HG03342 (cell line): ENCODE results near the gene EIF5AL1.
"Not testable (repeated sequence)": the region's sequence is repeated elsewhere in the genome, so short reads cannot be mapped to it uniquely, and the experiment has no call there.

ENCODE experiments used
- ATAC-seq: cut with Tn5 transposase; IDR thresholded peaks from one replicate; pipeline ENCODE4 v1.9.1; 2021; ENCODE audit warnings: mild to moderate bottlenecking, moderate library complexity; ENCODE audit not compliant: unreplicated experiment

EIF5AL1 gene

DNA sequence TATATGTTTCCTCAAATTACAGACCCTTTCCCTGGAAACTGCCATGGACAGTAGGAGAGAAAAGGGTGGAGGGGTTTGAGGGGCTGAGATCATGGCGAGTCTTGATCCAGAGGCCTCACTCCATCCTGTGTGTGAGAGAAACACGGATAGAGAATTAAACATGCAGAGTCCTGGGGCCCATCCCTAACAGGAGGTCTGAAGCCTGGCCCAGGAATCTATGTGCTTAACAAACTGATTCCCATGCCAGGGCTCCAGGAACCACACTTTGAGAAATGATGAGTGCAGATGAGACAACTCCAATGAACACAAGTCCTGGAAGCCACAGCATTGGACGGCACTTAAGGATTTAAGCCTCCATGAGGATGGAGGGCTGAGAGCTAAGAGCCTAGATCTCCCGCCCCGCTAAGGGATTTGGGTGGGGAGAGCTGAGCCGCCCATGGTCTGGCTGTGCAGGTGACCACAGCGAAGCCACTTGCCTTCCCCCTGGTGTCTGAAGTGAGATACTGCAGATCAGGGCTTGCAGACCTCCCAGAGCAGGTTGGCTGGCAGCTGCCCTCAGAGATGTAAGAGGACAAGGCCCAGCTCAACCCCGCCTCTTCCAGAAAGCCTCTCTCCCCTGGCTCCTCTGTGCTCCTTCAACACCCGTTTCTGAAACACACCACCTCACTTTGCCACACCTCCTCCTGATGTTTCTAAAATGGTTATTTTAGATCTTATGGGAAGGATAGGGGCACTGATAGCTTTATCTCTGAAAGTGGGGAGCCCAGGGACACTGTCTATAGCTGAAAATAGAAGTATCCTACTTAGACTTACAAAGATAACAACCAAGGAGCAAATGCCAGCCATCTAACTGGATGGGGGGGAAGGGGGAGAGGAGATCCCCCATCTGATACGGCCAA lies 24.8 kb upstream of the EIF5AL1 start:
- ATAC-seq = peak; percentile 72

DNA sequence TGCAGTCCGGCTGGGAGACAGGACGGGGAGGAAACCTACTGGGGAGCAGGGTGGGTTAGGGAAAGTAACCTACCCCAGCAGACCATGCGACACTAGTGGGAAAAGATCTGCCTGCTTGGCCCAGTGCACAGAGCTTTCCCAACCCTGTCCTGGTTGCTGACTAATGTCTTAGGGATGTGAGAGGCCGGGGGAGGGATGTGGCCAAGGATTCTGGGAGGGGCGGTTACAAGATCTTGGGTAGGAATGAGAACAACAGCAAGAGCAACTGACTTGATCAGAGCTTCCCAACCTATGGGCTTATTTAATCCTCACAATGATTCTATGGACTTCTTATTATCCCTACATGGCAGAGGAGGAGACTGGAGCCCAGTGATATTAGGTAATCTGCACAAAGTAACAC lies 24.0 kb upstream of the EIF5AL1 start:
- no peak for ATAC-seq

DNA sequence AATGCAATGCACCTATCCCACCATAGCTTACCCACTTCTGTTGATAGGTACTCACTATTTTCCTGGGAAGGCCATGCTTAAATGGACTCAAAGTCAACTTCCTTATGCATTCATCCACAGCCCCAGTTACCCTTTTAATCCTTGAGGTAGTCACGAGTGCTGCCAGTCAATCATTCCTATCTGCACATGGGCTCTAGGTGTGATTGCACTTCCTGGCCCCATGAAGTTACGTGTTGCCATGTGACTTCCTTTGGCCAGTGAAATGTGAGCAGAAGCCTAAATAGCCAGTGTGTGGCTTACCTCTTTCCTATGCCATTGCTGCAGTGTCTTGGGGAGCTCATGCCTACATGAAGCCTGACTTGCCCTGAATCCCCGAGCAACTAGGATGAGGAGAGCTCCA lies 23.5 kb upstream of the EIF5AL1 start:
- no peak for ATAC-seq

DNA sequence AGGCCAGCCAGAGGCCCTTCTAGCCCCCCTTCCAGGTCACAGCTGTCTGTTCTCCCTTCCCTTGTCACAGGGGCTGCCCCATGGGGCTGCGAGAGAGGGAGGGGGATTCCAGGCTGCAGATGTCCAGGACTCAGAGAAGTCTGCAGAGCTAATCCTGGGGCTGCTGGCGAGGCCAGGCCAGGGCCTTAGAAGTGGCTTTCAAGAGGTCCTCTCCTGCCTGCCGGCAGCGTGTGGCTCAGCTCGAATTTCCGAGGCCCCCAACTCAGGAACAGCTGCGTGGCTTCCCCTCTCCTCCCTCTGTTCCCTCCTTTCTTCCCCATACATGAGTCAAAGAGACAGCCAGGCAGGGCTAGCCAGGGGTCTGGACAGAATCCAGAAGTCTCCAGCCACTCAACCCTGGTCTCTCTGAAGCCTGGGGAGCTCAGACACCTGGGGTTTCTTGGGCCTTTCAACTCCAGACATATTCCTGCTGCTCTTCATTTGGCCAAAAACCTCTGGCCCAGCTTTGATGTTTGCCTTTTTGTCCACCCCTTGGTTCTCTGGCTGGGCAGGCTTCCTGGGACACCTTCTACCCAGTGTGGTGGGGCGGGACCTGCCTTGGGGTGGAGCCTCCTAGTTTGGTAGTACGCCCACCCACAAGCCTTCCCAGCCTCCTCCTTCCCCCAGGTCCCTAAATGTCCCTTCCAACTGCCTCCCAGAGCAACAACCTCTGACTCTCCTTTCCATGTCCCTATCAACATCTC lies 21.8 kb upstream of the EIF5AL1 start:
- no peak for ATAC-seq

DNA sequence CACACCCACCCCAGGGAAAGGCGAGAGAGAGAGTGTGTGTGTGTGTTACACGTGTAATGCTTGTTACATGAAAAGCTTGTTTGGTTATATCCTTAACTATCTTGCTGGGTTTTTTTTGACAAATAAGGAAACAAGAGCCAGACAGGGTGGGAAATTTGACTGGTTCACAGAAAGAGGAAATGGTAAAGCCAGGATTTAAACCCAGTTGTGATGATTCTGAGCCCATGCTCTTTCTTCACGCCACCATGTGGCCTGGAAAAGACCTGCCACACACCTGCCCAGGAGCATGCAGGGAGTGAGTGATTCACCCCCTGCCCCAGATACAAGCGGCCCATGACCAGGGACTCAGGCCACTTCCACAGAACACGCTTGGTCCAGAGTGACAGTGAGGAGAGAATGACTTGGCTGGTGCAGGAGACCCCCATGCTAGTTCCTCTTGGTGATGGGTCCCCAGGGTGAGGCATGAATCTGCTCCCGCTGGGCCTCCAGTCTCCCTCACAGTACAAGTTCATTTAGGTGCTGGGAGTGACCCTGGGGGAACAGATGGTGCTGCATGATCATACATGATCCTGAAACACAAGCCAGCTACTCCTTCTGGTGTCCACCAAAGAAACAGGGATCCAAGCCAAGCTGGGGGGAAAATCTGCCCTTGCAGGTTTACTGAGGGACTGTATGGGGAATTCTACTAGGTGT lies 21.0 kb upstream of the EIF5AL1 start:
- ATAC-seq = no peak

DNA sequence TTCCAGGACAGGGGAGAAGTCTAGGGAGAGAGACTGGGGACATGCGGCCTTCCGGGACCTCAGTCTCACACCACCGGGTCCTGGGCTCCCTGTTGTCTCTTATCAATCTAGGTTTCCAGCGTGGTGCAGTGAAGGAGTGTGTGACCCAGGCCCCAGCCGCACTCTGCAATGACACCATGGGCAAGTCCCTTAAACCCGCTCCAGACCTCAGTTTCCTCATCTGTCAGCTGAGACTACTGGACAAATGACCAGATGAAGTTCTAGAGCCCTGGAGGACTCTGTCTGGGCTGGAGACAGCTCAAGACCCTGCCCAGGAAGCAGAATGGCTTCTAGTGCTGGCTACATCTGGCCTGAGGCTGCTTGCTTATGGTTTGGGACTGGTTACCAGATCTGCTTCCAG lies 20.1 kb upstream of the EIF5AL1 start:
- no peak for ATAC-seq

DNA sequence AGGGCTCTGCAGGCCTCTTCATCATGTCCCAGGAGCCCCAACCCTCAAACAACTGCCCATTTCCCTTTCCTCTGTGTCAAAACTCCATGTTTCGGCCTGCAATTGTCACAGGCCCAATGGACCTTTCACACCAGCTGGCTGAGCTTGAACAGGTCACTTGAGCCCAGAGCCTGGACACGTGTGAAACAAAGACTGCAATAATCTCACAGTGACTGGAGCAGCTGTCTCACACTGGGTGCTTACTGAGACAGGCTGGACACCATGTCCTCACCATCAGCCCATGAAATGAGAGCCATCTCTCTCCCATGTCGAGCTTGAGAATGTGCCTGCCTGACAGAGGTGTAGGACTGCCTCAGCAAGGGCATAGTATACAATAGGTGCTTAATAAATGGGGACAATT lies 19.5 kb upstream of the EIF5AL1 start:
- no peak for ATAC-seq

DNA sequence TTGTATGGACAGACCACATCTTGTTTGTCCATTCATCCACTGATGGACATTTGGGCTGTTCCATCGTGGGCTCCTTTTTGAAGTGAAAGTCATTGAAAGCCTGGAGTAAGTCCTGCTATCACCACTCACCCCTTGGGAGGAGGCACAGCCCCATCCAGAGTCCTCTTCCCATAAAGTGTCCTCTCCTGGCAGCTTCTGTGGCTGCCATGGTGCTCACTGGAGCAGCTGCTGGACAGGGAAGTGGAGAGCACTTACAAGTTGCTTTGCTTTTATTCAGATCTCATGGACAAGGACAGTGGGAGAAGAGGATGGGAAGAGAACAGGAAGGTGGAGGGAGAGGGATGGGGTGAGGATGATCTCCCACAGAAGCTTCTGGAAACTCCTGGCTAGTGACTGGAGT lies 18.5 kb upstream of the EIF5AL1 start:
- ATAC-seq = no peak

DNA sequence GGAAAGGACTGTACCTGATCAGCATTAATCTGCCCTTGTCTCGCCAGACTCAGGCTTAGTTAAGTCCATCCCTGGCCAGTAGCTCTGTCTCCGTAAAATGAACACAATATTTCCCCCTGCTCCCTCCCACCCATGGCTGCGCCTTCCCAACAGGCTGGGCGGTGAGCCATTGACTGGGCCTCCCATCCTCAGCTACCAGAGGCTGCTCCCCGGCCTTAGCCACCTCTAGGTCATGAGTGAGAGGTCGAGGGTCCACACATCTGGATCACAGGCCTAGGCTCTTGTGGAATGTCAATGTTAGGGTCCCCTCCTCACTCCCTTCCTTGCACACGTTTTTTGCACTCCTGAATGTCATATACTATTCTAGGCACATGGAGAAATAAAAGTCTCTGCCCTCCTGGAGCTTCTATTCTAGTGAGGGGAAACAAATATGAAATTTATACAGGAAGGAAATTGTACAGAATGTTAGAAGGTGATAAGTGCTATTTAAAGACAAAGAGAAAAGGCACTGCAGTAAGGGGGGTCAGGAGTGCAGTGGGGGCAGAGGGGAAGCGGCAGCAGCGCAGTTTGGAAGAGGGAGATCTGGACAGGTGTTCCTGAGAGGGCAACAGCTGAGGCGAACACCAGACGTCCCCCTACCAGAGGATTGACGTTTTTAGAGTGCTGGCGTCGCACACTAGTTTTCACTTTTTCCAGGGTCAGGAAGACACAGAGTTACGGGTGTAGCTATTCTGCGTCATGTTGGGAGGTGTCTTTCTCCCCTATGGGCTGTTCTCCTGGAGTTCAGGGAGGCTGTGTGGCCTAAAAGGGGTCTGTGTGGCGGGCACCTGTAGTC lies 17.2 kb upstream of the EIF5AL1 start:
- ATAC-seq = no peak

DNA sequence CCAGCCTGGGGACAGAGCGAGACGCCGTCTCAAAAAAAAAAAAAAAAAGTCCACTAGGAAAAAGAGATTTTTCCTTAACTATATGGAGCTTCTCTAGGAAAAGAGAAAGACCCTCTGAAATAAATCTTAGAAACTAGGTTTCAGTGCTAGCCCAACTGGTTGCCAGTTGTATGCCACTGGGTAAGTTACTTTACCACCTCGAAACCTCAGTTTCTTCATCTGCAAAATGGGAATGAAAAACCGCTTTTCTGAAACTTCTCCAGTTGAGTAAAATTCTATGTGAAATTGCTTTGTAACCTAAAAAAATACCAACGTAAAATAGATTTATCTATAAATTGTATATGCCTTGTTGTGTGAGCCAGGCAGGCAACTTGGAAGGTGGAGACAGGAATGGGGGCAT lies 16.5 kb upstream of the EIF5AL1 start:
- ATAC-seq = no peak

DNA sequence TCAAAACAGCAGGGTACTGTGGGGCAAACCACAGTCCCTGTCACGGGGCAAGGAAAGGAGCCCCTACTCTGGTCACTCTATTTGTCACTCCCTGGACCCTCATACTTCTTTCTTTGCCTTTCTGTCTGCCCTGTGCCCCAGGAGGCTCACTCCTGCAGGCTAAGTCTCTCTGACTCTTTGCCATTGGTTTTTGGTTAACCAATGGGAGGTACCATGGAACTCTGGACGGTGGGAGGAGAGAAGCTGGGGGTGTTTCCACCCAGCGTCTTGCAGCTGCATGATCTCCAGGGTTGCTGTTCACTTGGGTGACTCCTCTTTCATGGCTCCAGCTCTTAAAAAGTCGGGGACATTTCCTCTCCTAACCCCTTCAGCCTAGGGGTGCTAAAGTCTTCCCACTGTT lies 15.4 kb upstream of the EIF5AL1 start:
- ATAC-seq = no peak

DNA sequence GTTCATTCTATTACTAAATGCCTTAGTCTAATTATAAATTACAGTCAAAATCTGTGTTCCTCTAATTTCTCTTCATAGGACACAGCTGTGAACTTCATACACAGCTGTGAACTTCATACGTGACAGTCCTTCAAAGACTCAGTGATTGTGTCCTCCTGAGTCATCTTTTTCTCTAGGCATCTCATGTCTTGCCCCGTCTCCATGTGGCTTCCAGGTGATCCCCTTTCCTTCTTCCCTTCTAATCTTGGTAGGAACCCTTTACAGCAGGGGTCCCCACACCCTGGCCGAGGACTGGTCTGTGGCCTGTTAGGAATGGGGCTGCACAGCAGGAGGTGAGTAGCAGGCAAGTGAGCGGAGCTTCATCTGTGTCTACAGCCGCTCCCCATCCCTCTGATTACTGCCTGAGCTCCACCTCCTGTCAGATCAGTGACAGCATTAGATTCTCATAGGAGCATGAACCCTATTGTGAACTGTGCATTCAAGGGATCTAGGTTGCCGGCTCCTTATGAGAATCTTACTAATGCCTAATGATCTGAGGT lies 14.0 kb upstream of the EIF5AL1 start:
- ATAC-seq = no peak

DNA sequence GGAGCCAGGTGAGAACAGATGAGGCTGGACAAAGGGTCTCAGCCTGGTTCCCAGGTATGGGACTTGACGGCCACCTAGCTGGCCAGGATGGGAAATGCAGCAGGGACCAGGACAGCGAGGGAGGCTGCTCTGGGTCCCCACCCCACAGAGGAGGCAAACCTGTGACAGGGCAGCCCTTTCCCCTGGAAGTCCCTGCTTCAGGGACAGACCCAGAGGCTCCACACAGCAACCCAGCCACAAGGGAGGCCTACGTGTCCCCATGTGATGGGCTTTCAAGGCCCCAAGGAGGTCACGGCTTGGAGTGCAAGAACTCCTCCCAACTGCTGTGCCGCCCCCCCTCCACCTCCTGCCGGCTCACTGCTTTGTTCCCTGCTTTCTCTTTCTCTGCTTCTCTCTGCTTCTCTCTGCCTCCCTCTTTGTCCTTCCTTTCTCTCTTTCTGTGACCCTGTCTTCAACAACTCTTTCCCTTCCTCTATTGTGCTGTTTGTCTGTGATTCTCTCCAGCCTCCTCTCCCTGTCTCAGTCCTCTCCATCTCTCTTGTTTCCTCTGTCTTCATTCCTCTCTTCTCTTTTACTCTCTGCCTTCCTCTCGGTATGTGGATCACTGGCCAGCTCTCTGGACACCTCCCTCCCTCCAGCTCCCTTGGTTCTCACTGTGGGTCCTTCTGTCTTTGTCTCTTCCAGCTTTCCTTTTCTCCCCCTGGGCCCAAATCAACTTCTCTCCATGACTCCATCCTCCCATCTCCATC lies 9.6 kb upstream of the EIF5AL1 start:
- no peak for ATAC-seq

DNA sequence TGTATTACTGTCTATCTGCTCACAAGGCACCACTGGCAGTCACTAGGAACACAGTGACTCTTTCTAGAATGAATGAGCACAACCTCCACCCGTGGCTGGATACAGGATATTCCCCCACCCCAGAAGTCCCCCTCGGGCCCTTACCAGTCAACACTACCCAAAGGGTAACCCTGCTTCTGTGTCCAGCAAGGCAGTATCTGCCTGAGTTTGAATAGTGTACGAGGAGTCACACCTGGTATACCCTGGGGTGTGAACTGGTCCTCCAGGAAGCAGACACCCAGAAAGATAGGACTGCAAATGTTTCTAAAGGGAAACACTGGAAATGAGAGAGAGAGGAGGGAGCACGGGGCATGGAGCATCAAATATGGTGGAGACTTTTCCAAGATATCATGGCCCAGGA lies 8.5 kb upstream of the EIF5AL1 start:
- ATAC-seq = not testable (repeated sequence)

DNA sequence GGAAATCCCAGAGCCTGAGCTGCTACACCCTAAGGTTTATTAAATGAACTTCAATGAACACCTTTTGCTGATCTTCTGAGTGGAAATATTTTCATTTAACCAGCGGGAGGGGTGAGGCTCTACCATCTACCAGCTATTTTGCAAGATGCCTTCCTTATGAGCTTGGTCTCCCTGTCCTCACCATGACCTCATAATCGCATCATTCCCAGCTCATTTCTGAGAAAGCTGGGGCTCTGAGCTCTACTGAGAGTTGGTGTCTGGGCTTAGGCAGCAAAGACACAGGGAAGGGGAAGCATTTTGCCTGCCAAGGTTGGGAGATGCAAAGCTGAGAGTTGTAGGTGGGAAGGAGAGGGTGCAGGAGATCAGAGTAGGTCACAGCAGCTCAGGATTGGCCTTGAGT lies 7.8 kb upstream of the EIF5AL1 start:
- ATAC-seq = not testable (repeated sequence)

DNA sequence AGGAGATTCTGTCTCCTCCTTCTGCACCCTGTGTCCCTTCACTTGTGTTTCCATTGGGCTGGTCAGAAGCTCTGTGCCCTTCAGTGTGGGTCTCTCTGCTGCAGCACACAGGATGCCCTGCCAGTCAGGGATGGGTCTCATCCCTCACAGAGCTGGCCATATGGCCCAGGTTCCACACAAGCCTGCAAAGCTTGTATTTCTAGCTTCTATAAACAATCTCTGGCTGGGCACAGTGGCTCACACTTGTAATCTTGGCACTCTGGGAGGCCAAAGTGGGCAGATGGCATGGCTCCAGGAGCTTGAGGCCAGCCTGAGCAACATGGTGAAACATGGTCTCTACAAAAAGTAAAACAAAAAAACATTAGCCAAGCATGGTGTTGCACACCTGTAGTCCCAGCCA lies 7.0 kb upstream of the EIF5AL1 start:
- not testable (repeated sequence) for ATAC-seq

DNA sequence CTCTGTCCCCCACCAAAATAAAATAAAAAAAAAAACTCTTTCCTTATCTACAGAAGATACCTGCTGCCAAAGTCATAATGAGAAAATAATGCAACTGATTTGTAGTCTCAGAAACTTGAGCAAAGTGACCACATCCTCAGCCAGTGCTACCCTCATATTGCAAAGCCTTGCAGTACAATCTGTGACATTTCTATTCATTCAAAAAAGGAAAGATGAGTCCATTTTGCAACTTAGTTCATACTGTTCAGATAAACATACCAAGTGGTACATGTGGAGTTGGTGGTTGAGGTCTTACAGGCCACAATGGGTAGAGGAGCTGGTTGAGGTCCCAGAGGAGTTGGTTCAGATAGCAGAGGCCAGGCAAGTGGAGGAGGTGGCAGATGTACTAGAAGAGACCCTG lies 6.5 kb upstream of the EIF5AL1 start:
- no peak for ATAC-seq

DNA sequence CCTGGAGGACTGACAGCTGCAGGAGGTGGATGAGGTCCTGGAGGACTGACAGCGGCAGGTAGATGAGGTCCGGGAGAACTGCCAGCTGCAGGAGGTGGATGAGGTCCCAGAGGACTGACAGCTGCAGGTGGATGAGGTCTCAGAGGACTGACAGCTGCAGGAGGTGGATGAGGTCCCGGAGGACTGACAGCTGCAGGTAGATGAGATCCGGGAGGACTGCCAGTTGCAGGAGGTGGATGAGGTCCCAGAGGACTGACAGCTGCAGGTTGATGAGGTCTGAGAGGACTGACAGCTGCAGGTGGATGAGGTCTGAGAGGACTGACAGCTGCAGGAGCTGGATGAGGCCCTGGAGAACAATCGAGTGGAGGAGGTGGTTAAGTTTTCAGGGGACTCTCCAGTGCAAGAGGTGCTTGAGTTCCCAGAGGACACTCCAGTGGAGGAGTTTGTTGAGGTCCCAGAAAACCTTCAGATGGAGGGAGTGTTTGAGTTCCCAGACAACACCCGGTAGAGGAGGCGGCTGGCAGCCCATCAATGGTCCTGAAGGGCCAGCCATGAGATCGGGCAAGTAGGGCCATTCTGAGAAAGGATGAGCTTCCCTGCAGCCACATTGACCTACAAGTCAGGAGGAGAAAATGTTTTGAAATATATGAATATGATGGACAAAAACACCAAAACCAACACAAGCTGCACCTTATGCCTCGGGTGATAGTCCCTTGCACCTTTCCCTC lies 4.7 kb upstream of the EIF5AL1 start:
- no peak for ATAC-seq

DNA sequence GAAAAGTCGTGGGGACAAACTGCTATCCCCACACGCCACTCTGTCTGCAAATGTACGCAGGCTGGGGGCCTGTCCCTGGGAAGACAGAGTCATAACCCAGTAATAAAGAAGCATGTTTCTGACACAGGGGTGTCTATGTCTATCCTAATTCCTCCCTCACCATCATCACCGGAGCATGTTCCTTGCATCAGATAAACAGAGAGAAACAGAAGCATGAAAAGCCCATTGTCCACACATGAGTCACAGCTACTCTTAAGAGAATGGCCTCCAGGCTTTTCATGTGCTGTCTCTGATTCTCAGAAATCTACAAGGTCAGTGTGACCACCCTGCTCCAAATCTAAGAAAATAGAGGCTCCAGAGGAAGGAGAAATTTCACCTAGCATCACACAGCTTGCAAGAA lies 4.1 kb upstream of the EIF5AL1 start:
- ATAC-seq = not testable (repeated sequence)
